DOHH2 (cell line): ENCODE data around the gene ZNF124.

Experiments used
- CTCF ChIP-seq: fragments of 200-600 bp; sonication (generic); IDR thresholded peaks from one replicate; pipeline ENCODE4 v1.5.1; 2014; ENCODE audit warnings: antibody characterized with exemption, mild to moderate bottlenecking, low read depth, low read length; ENCODE audit not compliant: poor library complexity, severe bottlenecking
- EZH2phosphoT487 ChIP-seq: fragments of 200-600 bp; sonication (generic); IDR thresholded peaks from 2 replicates; pipeline ENCODE4 v1.6.1; 2017; ENCODE audit warnings: borderline replicate concordance, mild to moderate bottlenecking, antibody characterized with exemption, low read length, moderate library complexity, mixed read lengths

- TF ChIP-seq CTCF, result peak; percentile 55
- no peak for TF ChIP-seq EZH2phosphoT487
Observed at GRCh38 chr1:247146671-247147070, 25.1 kb downstream of the ZNF124 start.
